Duodenal mucosa (tissue), 2 donors: ENCODE measurements around the gene CRAT.

Experiments used
- H3K27ac ChIP-seq: one replicate; pipeline ENCODE4 v1.7.0; 2013; ENCODE audit warnings: low read depth, low read length
- H3K27me3 ChIP-seq, 2 donors: one replicate each; pipeline ENCODE4 v1.7.0; 2013; ENCODE audit warnings: low read length in 2 of 2, control low read depth in 1 of 2; ENCODE audit not compliant: insufficient read depth in 2 of 2, control insufficient read depth in 1 of 2
- H3K36me3 ChIP-seq, 2 donors: one replicate each; pipeline ENCODE4 v1.7.0; 2013; ENCODE audit warnings: low read length in 2 of 2, control low read depth in 1 of 2; ENCODE audit not compliant: insufficient read depth in 2 of 2, control insufficient read depth in 1 of 2
- H3K4me1 ChIP-seq, 2 donors: one replicate each; pipeline ENCODE4 v1.7.0; 2013; ENCODE audit warnings: low read length in 2 of 2, control low read depth in 1 of 2; ENCODE audit not compliant: insufficient read depth in 2 of 2, control insufficient read depth in 1 of 2
- H3K4me3 ChIP-seq, 2 donors: one replicate each; pipeline ENCODE4 v1.7.0; 2013; ENCODE audit warnings: low read length in 2 of 2, low read depth in 1 of 2
- H3K9ac ChIP-seq, 2 donors: one replicate each; pipeline ENCODE4 v1.7.0; 2013; ENCODE audit warnings: low read length in 2 of 2, low read depth in 1 of 2
- H3K9me3 ChIP-seq, 2 donors: one replicate each; pipeline ENCODE4 v1.7.0; 2013; ENCODE audit warnings: low read length in 2 of 2, control low read depth in 1 of 2; ENCODE audit not compliant: control insufficient read depth in 1 of 2

Gene CRAT

GRCh38 chr9:129076640-129077037 is 34.0 kb downstream of the CRAT start:
- H3K27ac ChIP-seq: peak overlapping the region; percentile 45
- H3K27me3 ChIP-seq: no peaks in the 10 kb centered on the region
- H3K9me3 ChIP-seq: no peaks in the 10 kb centered on the region
- H3K9ac ChIP-seq: peak overlapping the region; percentile 6 to 57
- H3K4me3 ChIP-seq: no peak overlapping the region
- H3K4me1 ChIP-seq: peaks cover 37 to 49% of the 10 kb centered on the region in 2 donors
- H3K36me3 ChIP-seq: peaks cover under 1 to 1% of the 10 kb centered on the region in 2 donors

GRCh38 chr9:129075996-129076639 is 34.5 kb downstream of the CRAT start:
- Histone ChIP-seq H3K27ac (peak overlapping the region; percentile 45), H3K27me3 (no peaks in the 10 kb centered on the region), H3K36me3 (peaks cover 4 to 5% of the 10 kb centered on the region in 2 donors), H3K9me3 (no peaks in the 10 kb centered on the region), H3K9ac (peak overlapping the region in 1 of 2 donors; percentile 57), H3K4me1 (peaks cover 41 to 52% of the 10 kb centered on the region in 2 donors), H3K4me3 (no peak overlapping the region)

GRCh38 chr9:129074106-129074505 is 36.5 kb downstream of the CRAT start:
- H3K27me3 ChIP-seq: no peaks in the 10 kb centered on the region
- H3K27ac ChIP-seq: no peak overlapping the region
- no peak overlapping the region for H3K9ac ChIP-seq
- H3K4me1 ChIP-seq: peaks cover 56 to 57% of the 10 kb centered on the region in 2 donors
- no peaks in the 10 kb centered on the region for H3K9me3 ChIP-seq
- no peak overlapping the region for H3K4me3 ChIP-seq
- H3K36me3 ChIP-seq: peaks cover 4 to 5% of the 10 kb centered on the region in 2 donors

- H3K9ac ChIP-seq: no peak overlapping the region
- no peak overlapping the region for H3K27ac ChIP-seq
- no peak overlapping the region for H3K4me3 ChIP-seq
- peaks cover 56 to 58% of the 10 kb centered on the region in 2 donors for H3K4me1 ChIP-seq
- no peaks in the 10 kb centered on the region for H3K27me3 ChIP-seq
- H3K36me3 ChIP-seq: peaks cover 8 to 9% of the 10 kb centered on the region in 2 donors
- H3K9me3 ChIP-seq: no peaks in the 10 kb centered on the region
Measured at GRCh38 chr9:129073404-129073803, 37.2 kb downstream of the CRAT start.

- H3K9ac ChIP-seq: no peak overlapping the region
- H3K27me3 ChIP-seq: no peaks in the 10 kb centered on the region
Measured at GRCh38 chr9:129072171-129072570, 38.4 kb downstream of the CRAT start.

GRCh38 chr9:129071526-129072126 is 39.0 kb downstream of the CRAT start:
- peaks cover 51 to 52% of the 10 kb centered on the region in 2 donors for H3K4me1 ChIP-seq
- no peak overlapping the region for H3K27ac ChIP-seq
- H3K9me3 ChIP-seq: no peaks in the 10 kb centered on the region
- no peaks in the 10 kb centered on the region for H3K27me3 ChIP-seq
- H3K4me3 ChIP-seq: no peak overlapping the region
- no peak overlapping the region for H3K9ac ChIP-seq
- H3K36me3 ChIP-seq: peaks cover 22 to 23% of the 10 kb centered on the region in 2 donors

More at GRCh38 chr9:129072171-129072570, 38.4 kb downstream of the CRAT start:
- H3K4me1 ChIP-seq: peaks cover 57% of the 10 kb centered on the region in 2 donors
- H3K9me3 ChIP-seq: no peaks in the 10 kb centered on the region
- H3K4me3 ChIP-seq: no peak overlapping the region
- H3K27ac ChIP-seq: no peak overlapping the region
- peaks cover 20 to 21% of the 10 kb centered on the region in 2 donors for H3K36me3 ChIP-seq

- Histone ChIP-seq H3K9ac (no peak overlapping the region), H3K9me3 (no peaks in the 10 kb centered on the region), H3K36me3 (peaks cover 23 to 26% of the 10 kb centered on the region in 2 donors), H3K4me1 (peaks cover 45 to 46% of the 10 kb centered on the region in 2 donors), H3K4me3 (no peak overlapping the region), H3K27me3 (no peaks in the 10 kb centered on the region), H3K27ac (no peak overlapping the region)
Measured at GRCh38 chr9:129070696-129071525, 39.7 kb downstream of the CRAT start.

GRCh38 chr9:129069862-129070641 is 40.5 kb downstream of the CRAT start:
- H3K4me1 ChIP-seq: peaks cover 39 to 42% of the 10 kb centered on the region in 2 donors
- H3K27ac ChIP-seq: peak overlapping the region; percentile 71
- no peaks in the 10 kb centered on the region for H3K9me3 ChIP-seq
- no peaks in the 10 kb centered on the region for H3K27me3 ChIP-seq
- peaks cover 29 to 31% of the 10 kb centered on the region in 2 donors for H3K36me3 ChIP-seq
- H3K9ac ChIP-seq: peak overlapping the region; percentile 51 to 63
- H3K4me3 ChIP-seq: peak overlapping the region in 1 of 2 donors; percentile 35

- peak overlapping the region; percentile 79 for H3K27ac ChIP-seq
- peak overlapping the region; percentile 51 to 63 for H3K9ac ChIP-seq
- H3K27me3 ChIP-seq: no peaks in the 10 kb centered on the region
- peaks cover 29 to 36% of the 10 kb centered on the region in 2 donors for H3K36me3 ChIP-seq
- no peaks in the 10 kb centered on the region for H3K9me3 ChIP-seq
- H3K4me3 ChIP-seq: peak overlapping the region; percentile 23 to 35
- peaks cover 39 to 42% of the 10 kb centered on the region in 2 donors for H3K4me1 ChIP-seq
Measured at GRCh38 chr9:129068990-129069861, 41.4 kb downstream of the CRAT start.
